HL-60 (cell line): ENCODE results near the gene GATM.

Experiments
- POLR2AphosphoS5 ChIP-seq: IDR thresholded peaks from 2 replicates; pipeline ENCODE4 v1.6.1; 2012; ENCODE audit warnings: low read depth
- REST ChIP-seq: IDR thresholded peaks from 2 replicates; pipeline ENCODE4 v1.6.1; 2012; ENCODE audit warnings: low read depth; ENCODE audit not compliant: insufficient replicate concordance
- TF ChIP-seq, protein P1 (sequence below): IDR thresholded peaks from one replicate; pipeline ENCODE4 v1.5.1; 2011; ENCODE audit warnings: low read length, control low read depth, inconsistent platforms; ENCODE audit not compliant: insufficient read depth

DNA sequence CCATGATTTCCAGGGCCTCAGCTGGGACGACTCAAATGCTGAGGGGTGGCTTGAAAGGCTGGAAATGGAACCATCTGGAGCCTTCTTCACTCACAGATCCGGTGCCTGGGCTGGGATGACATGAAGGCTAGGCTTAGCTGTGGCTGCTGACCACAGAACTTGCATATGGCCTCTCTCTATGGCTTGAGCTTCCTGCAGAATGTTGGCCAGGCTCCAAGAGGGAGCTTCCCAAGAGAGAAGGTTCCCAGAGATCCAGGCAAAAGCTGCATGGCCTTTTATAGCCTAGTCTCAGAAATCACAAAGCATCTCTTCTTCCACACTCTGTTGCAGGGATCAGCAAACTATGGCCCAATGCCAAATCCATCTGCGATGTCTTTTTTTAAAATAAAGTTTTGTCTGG lies 44.8 kb downstream of the GATM start:
- TF ChIP-seq, protein P1, sequence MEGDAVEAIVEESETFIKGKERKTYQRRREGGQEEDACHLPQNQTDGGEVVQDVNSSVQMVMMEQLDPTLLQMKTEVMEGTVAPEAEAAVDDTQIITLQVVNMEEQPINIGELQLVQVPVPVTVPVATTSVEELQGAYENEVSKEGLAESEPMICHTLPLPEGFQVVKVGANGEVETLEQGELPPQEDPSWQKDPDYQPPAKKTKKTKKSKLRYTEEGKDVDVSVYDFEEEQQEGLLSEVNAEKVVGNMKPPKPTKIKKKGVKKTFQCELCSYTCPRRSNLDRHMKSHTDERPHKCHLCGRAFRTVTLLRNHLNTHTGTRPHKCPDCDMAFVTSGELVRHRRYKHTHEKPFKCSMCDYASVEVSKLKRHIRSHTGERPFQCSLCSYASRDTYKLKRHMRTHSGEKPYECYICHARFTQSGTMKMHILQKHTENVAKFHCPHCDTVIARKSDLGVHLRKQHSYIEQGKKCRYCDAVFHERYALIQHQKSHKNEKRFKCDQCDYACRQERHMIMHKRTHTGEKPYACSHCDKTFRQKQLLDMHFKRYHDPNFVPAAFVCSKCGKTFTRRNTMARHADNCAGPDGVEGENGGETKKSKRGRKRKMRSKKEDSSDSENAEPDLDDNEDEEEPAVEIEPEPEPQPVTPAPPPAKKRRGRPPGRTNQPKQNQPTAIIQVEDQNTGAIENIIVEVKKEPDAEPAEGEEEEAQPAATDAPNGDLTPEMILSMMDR: no peak
- TF ChIP-seq REST (no peak), POLR2AphosphoS5 (no peak)
